HG03064 (cell line): ENCODE results near the gene PCP4.

ENCODE experiments used
- ATAC-seq: cut with Tn5 transposase; IDR thresholded peaks from one replicate; pipeline ENCODE4 v1.9.1; 2021; ENCODE audit warnings: low read depth; ENCODE audit not compliant: unreplicated experiment

PCP4 gene

GRCh38 chr21:39913706-39914305 lies 46.6 kb downstream of the PCP4 start:
- ATAC-seq, result no peak

DNA sequence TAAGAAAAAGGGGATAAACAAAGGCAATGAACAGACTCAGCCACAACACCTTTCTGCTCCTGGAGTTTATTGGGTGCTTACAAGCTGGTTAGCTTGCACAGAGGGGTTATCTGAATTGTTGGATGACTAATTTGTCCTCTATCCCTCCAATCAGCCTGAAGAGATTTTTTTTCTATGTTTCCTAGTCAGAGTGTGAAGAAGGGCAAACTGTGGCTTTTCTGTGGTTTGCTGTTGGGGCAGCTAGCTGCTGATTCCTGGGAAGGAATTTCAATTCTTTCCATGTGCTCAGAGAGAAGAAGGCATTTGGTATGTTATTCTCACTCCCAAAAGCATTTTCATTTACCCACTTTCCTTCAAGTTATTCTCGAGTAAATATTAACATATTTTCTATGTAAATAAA lies 48.6 kb downstream of the PCP4 start:
- no peak for ATAC-seq

GRCh38 chr21:39918558-39918957 lies 51.3 kb downstream of the PCP4 start:
- no peak for ATAC-seq

- ATAC-seq, result no peak
Measured at GRCh38 chr21:39923476-39923875, 56.2 kb downstream of the PCP4 start.

- no peak for ATAC-seq
Measured at GRCh38 chr21:39924577-39925308, 57.5 kb downstream of the PCP4 start.

DNA sequence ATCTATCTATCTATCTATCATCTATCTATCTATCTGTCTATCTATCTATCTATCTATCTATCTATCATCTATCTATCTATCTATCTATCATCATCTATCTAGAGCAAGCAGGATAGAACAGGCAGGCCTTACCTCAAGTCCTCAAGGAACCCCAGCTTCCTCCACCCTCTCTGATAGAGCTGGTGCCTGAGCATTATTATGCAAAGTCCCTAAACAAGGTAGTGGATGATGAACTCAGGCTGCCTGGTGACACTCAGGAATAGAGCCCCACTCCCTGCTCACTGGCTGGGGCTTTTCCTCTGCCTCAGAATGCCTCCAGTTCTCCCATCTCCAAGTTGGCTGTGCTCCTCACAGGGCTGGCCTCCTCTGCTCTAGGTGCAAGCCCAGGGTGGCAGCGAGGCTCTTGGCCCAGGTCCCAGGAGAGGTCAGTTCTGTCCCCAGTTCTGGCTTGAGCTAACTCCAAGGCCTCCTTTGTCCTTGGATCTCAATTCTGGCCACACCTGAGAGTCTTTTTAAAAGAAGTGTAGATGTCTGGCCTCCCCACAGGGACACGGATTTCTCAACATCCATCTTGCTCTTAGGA lies 60.2 kb downstream of the PCP4 start:
- ATAC-seq, result no peak

DNA sequence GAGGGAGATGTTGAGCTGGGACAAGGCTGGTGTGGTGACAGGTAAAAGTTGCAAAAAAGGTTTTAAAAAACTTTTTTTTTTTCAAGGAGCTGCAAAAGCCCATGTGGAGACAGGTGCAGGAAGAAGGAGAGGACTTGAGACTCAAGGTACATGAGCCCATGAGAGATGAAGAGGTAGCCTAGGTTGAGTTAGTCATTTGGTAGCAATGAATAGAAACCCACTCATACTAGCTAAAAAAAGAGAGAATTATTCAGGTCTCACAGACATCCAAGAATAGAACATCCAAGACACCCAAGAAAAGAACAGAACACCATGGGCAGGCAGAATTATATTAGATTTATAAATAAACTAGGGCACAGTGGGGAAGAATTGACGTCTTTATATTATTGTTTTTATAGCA lies 65.1 kb downstream of the PCP4 start:
- no peak for ATAC-seq

DNA sequence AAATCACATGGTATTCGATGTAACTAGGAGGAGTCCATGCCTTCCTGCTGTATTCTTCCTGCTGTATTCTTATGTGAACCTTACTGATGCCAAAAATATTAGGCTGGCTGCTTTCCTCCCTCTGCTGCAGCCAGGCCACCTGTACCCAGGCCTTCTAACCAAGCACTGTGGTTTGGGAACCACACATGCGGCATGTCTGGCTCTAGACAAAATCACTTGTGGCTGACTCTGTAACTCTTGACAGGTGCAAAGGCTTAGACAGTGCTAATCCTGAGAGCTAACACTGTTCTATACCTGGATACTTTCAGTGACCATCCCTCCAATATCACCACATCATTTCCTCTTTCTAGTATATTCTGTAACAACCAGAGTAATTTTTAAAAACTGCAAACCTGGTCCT lies 67.7 kb downstream of the PCP4 start:
- no peak for ATAC-seq

GRCh38 chr21:39935716-39936115 lies 68.5 kb downstream of the PCP4 start:
- ATAC-seq, result no peak

- no peak for ATAC-seq
Measured at GRCh38 chr21:39938086-39938625, 70.9 kb downstream of the PCP4 start.

DNA sequence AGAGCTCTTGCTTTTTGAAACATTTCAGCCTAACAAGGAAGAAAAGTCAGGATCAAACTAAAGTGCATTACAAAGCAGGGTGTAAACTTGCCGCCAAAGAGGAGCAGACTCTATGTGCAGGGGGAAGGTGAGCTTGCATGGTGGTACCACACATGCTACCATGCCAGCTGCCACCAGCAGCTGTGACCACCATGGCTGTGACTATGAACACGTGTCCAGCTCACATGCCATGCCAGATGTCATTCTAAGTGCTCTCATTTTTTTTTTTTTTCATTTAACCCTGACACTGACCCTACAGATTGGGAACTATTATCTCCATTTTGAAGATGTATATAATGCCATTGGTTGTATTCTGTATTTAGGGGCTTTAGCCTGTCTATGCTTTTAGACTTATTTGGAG lies 79.0 kb downstream of the PCP4 start:
- no peak for ATAC-seq

- no peak for ATAC-seq
Measured at GRCh38 chr21:39947031-39947430, 79.8 kb downstream of the PCP4 start.

GRCh38 chr21:39951183-39952101 lies 84.2 kb downstream of the PCP4 start:
- no peak for ATAC-seq

DNA sequence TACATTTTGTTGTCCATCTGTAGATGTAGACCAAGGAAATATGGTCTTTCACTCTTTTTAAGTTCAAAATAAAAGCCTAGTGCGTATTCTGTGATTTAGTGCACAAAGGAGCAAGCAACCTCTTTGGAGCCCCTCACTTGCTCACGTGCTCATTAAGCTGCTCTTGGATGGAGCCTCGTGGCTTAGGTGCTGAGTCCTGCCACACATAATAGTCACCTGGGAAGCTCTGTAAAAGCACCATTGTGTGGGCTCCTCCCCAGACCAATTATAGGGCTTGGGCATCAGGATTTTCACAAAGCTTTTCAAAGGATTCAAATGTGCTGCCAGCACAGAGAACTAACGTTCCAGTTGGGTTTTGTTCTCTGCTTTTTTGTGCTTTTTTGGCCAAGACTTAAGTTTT lies 85.0 kb downstream of the PCP4 start:
- ATAC-seq, result no peak

DNA sequence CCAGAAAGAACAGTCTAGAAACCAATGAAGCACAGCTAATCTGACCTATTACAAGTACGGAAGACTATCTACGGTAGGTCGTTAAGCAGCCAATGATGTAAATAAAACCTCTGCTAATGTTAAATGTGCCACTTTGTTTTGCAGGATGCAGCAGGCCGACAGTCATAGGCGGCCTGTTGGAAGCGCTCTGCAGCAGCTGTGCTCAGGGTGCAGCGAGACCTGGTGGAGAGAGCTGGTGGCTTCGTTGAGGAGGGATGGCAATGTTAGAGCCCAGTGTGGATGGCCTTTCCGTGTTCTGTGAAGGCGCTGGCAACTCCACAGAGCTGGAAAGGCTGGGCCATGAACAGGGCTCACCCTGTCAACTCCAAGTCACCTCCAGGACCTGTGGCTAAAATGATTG lies 87.3 kb downstream of the PCP4 start:
- no peak for ATAC-seq

- ATAC-seq, result no peak
Measured at GRCh38 chr21:39955326-39955725, 88.1 kb downstream of the PCP4 start.

GRCh38 chr21:39956586-39956985 lies 89.3 kb downstream of the PCP4 start:
- no peak for ATAC-seq

DNA sequence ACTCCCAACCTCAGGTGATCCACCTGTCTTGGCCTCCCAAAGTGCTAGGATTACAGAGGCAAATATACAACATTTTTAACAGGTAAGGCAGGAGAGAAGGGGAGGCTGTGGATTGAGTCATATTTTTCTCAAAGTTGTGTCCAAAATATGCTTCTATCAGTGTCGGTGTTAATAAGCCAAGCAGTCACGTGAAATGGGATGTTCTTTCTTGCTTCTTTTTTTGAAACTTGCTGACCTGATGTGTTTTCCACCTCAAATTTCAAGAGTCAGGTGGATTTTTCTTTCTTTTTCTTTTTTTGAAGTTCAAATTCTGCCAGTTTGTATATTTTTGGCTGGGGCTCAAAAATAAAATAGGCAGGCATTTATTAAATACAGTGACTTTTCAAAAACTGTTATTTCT lies 91.5 kb downstream of the PCP4 start:
- ATAC-seq, result no peak

DNA sequence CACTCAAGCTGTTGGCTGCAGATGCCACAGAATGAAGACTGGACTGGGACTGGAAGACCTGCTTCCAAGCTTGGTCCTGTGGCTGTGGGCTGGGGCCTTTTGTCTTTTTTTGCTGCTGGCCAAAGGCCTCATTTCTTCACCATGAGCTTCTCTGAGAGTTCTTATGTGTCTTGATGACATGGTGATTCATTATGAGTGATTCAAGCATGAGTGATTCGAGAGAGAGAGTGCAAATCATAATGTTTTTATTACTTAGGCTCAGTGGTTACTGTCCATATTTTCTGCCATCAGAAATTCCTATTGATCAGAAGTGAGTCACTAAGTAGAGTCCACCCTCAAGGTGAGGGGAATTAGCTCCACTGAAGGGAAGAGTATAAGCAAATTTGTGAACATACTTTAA lies 94.0 kb downstream of the PCP4 start:
- no peak for ATAC-seq

DNA sequence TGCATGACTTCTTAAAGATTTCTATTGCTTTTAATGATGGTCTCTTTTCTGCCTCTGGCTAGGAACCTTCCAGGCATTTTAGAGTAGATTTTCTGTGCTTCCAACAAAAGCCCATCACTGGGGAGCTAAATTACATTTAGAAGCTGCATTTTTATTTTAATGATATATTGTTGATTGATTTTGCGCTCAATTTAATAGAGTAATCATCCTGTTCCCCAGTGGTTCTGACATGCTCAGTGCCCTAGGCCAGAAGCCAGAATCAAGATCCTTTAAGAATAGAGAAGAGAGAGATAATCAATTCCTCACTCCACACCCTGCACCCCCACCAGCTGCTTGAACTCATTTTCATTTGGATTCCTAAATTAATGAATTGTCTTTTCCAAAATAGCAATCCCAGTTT lies 97.8 kb downstream of the PCP4 start:
- no peak for ATAC-seq

DNA sequence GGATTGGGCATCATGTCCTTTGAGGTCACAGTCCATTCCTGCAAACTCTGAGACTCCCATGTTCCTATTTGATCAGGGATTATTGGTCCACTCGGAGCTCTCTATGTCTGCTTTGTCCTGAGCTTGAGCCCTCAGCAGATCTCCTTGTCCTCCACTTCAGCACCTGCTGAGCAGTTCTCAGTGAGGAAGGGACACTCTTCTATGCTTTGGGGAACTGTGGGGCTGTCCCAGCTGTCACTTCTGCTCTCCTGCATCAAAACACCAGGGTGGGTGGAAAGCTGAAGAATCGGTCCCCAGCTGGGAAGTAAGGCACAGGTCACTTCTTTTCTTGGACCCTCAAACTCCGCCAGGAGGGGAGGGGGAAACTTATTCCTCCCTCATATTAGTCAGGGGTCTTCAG lies 99.5 kb downstream of the PCP4 start:
- no peak for ATAC-seq
